B cell (primary cell): ENCODE measurements around the gene STX1B.

ENCODE experiments used
- CTCF ChIP-seq: fragments of 200-600 bp; IDR thresholded peaks from one replicate; pipeline ENCODE4 v1.8.0; 2022; ENCODE audit warnings: antibody characterized with exemption, mild to moderate bottlenecking
- EZH2 ChIP-seq: IDR thresholded peaks from 2 replicates; pipeline ENCODE4 v1.6.1; 2012; ENCODE audit warnings: borderline replicate concordance, low read depth, mild to moderate bottlenecking, moderate library complexity, low read length; ENCODE audit not compliant: insufficient read depth, poor library complexity, severe bottlenecking

DNA sequence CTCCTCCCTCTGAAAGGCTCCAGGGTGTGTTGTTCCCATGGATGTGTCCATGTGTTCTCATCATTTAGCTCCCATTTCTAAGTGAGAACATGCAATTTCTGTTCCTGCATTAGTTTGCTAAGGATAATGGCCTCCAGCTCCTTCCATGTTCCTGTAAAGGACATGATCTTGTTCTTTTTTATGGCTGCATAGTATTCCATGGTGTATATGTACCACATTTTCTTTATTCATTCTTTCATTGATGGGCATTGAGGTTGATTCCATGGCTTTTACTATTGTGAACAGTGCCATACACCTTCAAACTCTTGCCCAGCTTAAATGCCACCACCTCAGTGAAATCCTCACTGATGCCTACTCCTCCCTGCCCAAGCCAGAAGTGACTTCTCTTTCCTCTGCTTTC lies 66.1 kb downstream of the STX1B start:
- TF ChIP-seq CTCF (no peak), EZH2 (no peak)
